ENCODE measurements around the gene CLTC.
"Not testable (repeated sequence)": the region's sequence is repeated elsewhere in the genome, so short reads cannot be mapped to it uniquely, and the experiment has no call there.

Gene CLTC

DNA sequence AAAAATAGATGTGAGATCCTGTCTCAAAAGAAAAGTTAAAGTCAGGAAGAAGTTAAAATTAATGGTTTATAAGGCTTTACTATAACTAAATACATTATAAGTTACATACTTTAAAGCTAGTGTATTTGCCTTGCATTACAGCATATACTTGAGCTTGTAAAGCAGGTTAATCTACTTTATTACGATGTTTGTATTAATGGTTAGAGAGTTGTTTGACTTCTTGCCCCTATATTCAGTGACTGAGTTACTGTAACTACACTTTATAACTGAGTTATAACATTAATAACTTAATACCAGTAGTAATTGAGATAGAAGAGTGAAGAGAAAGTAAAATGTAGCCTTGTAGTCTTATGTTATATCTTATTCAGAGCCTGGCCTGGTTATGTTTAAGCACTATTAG lies 22.9 kb downstream of the CLTC start:
- H3K36me3 ChIP-seq (replicated peaks) = peaks cover 41% of the 10 kb centered on the region
- no peaks in the 10 kb centered on the region for H3K27me3 ChIP-seq (ENCODE audit: low read depth)
- in situ Hi-C loops (cut with MboI; ENCODE audit: low sequenced_read_pairs) = no loop called here
- H3K4me3 ChIP-seq = no peak overlapping the region
- DNase-seq (ENCODE audit: low spot score in 2 of 2) = no peak
- no peaks in the 10 kb centered on the region; the same call in 1 of the 2 replicates for H3K4me1 ChIP-seq
- no peaks in the 10 kb centered on the region for H3K9me3 ChIP-seq

DNA sequence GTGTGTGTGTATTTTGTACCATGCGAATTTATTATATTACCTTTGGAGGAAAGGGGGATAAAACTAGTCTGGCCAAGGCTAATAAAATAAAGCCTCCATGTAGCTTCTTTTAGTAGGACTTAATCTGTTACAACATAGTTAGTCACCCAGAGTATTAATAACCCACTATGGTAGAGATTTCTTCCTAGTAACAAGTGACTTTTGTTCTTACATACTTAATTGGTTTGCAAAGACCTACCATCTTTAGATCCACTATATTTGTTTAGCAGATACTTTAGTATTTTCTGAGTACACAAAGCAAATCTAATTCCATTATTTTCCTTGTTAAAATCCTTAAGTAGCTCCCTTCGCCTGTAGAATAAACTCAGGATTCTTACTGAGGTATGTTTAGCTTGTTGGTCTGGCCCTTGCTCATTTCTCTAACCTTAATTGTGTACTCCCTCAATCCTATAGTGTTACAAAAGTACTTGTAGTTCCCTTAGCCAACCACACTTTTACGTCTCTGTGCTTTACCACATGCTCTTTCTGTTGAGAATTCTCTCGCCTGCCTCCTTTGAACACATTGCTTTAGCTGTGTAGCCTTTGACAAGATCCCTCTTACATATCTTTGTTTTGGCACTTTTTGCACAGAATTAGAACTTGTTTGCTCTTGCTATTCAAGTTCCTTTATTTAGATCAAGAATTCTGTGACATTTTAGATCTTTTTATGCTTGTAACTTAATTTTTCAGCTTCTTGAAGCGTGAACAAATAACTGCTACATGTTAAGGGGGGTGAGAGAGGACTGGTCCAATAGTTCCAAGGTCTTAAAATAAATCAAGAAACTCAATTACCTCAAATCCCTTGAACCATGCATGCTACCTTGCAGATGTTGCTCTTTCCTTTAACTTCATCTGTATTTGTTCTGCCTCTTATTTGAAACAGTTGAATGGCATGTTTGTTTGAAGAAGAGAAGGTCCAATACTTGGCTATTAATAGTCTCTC lies 23.8 kb downstream of the CLTC start:
- no peak for DNase-seq (ENCODE audit: low spot score in 2 of 2)
- H3K9me3 ChIP-seq = no peaks in the 10 kb centered on the region
- no peak overlapping the region for H3K4me3 ChIP-seq
- H3K36me3 ChIP-seq (replicated peaks) = peaks cover 49% of the 10 kb centered on the region
- H3K4me1 ChIP-seq = no peaks in the 10 kb centered on the region; the same call in 1 of the 2 replicates
- in situ Hi-C loops (cut with MboI; ENCODE audit: low sequenced_read_pairs) = no loop called here
- H3K27me3 ChIP-seq (ENCODE audit: low read depth) = no peaks in the 10 kb centered on the region

DNA sequence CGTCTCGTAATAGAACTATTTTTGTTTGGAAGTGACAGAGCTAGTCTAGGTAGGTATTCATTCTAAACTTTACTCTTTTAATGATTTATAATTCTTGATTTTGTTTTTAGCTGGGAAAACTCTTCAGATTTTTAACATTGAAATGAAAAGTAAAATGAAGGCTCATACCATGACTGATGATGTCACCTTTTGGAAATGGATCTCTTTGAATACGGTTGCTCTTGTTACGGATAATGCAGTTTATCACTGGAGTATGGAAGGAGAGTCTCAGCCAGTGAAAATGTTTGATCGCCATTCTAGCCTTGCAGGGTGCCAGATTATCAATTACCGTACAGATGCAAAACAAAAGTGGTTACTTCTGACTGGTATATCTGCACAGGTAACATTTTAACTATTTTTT lies 27.6 kb downstream of the CLTC start:
- no peak overlapping the region for H3K4me3 ChIP-seq
- no peaks in the 10 kb centered on the region for H3K9me3 ChIP-seq
- no peak for DNase-seq (ENCODE audit: low spot score in 2 of 2)
- peaks cover 82% of the 10 kb centered on the region for H3K36me3 ChIP-seq (replicated peaks)
- H3K27me3 ChIP-seq (ENCODE audit: low read depth) = no peaks in the 10 kb centered on the region
- in situ Hi-C loops (cut with MboI; ENCODE audit: low sequenced_read_pairs) = no loop called here
- H3K4me1 ChIP-seq = no peaks in the 10 kb centered on the region; the same call in 1 of the 2 replicates

DNA sequence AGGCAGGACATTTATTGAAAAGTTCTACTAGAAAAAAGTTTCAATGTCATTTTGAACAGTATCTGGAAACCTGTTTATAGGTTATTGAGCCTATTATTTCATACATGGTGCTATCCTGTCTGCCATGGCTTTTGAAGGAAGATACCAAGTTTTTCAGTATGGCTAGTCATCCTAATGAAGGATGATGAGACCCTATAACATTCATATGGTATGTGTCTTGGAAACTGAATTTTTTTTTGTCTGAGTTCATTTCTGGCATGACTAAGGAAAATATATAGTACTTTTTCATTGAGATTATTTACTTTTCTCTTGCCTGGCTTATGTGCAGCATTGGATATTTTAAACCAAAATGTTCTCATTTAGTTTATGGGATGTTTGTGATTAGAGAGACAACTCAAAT lies 30.2 kb downstream of the CLTC start:
- in situ Hi-C loops (cut with MboI; ENCODE audit: low sequenced_read_pairs) = no loop called here
- DNase-seq (ENCODE audit: low spot score in 2 of 2) = no peak
- Histone ChIP-seq H3K36me3 (replicated peaks) (peaks cover 88% of the 10 kb centered on the region), H3K9me3 (no peaks in the 10 kb centered on the region), H3K4me3 (no peak overlapping the region), H3K27me3 (ENCODE audit: low read depth) (no peaks in the 10 kb centered on the region), H3K4me1 (no peaks in the 10 kb centered on the region)

DNA sequence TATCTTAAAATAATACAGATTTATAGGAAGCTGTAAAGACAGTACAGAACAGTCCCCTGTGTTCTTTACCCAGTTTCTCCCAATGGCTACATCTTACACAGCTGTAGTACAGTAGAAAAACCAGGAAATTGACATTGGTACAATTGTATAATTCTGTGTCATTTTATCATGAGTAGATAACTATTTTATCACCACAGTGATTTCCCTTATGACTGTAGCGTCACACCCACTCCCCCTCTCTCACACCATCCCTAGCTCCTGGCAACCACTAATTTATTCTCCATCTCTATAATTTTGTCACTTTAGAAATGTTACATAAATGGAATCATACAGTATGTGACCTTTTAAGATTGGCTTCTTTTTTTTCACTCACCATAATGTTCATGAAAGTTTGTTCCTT lies 30.9 kb downstream of the CLTC start:
- DNase-seq (ENCODE audit: low spot score in 2 of 2) = no peak
- in situ Hi-C loops (cut with MboI; ENCODE audit: low sequenced_read_pairs) = no loop called here
- H3K27me3 ChIP-seq (ENCODE audit: low read depth) = no peaks in the 10 kb centered on the region
- peaks cover 88% of the 10 kb centered on the region for H3K36me3 ChIP-seq (replicated peaks)
- H3K4me3 ChIP-seq = no peak overlapping the region
- no peaks in the 10 kb centered on the region for H3K9me3 ChIP-seq
- H3K4me1 ChIP-seq = no peaks in the 10 kb centered on the region

DNA sequence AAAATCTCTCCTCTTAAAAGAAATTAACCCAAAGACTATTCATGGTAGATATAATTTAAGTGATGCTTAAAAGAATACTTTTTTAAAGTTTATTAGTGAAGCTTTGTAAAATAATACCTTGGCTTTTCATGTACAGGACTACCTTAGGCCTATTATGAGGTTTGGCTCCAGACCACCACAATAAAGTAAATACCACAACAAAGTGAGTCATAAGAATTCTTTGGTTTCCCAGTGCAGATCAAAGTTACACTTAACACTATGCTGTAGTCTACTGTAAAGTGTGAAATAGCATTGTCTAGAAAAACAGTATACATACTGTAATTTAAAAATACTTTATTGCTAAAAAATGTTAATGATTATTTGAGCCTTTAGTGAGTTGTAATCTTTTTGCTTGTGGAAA lies 31.7 kb downstream of the CLTC start:
- H3K4me1 ChIP-seq = no peaks in the 10 kb centered on the region
- no peak overlapping the region for H3K4me3 ChIP-seq
- DNase-seq (ENCODE audit: low spot score in 2 of 2) = no peak
- no peaks in the 10 kb centered on the region for H3K27me3 ChIP-seq (ENCODE audit: low read depth)
- no peaks in the 10 kb centered on the region for H3K9me3 ChIP-seq
- in situ Hi-C loops (cut with MboI; ENCODE audit: low sequenced_read_pairs) = no loop called here
- peaks cover 91% of the 10 kb centered on the region for H3K36me3 ChIP-seq (replicated peaks)

DNA sequence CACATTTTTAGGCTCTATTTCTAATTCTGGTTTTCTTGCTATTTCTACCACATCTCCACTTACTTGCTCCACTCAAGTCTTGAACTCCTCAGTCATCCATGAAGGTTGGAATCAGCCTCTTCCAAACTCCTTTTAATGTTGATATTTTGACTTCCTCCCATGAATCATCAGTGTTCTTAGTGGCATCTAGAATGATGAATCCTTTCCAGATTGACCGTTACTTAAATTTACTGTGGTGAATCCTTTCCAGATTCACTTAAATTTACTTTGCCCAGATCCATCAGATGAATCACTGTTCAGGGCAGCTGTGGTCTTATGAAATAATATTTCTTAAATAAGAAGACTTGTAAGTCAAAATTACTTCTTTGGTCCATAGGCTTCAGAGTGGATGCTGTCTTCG lies 32.4 kb downstream of the CLTC start:
- Histone ChIP-seq H3K36me3 (replicated peaks) (peaks cover 90% of the 10 kb centered on the region), H3K9me3 (no peaks in the 10 kb centered on the region), H3K27me3 (ENCODE audit: low read depth) (no peaks in the 10 kb centered on the region)

DNA sequence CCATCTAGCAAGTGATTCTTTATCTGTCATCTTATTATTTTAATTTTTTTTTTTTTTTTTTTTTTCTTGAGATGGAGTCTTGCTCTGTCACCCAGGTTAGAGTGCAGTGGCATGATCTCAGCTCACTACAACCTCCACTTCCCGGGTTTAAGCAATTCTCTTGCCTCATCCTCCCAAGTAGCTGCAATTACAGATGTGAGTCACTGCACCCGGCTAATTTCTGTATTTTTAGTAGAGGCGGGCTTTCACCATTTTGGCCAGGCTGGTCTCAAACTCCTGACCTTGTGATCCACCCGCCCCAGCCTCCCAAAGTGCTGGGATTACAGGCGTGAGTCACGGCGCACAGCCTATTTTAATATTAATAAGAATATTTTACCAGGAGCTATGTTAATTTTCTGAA lies 36.9 kb downstream of the CLTC start:
- H3K4me1 ChIP-seq; DNase-seq (ENCODE audit: low spot score in 2 of 2); H3K27me3 ChIP-seq (ENCODE audit: low read depth); H3K9me3 ChIP-seq; H3K4me3 ChIP-seq; in situ Hi-C loops (cut with MboI; ENCODE audit: low sequenced_read_pairs): not testable (repeated sequence)
- peaks cover 83% of the 10 kb centered on the region for H3K36me3 ChIP-seq (replicated peaks)

More for the DNA sequence above, 32.4 kb downstream of the CLTC start:
- H3K4me1 ChIP-seq = no peaks in the 10 kb centered on the region
- no peak for DNase-seq (ENCODE audit: low spot score in 2 of 2)
- no peak overlapping the region for H3K4me3 ChIP-seq
- in situ Hi-C loops (cut with MboI; ENCODE audit: low sequenced_read_pairs) = no loop called here

DNA sequence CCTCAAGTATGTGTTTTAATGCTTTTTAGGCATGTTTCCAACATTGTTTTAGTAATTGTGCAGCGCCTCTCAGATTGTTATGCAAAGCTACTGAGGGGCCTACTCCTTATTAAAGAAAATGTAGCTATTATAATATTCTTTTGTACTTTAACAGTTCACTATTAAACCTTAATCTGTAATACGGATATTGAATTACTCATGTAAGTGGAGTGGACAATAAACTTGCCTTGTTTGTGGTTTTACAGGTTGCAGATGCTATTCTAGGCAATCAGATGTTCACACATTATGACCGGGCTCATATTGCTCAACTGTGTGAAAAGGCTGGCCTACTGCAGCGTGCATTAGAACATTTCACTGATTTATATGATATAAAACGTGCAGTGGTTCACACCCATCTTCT lies 46.5 kb downstream of the CLTC start:
- in situ Hi-C loops (cut with MboI; ENCODE audit: low sequenced_read_pairs) = no loop called here
- H3K4me3 ChIP-seq = no peak overlapping the region
- H3K27me3 ChIP-seq (ENCODE audit: low read depth) = no peaks in the 10 kb centered on the region
- H3K36me3 ChIP-seq (replicated peaks) = peaks cover 64% of the 10 kb centered on the region
- no peaks in the 10 kb centered on the region for H3K9me3 ChIP-seq
- DNase-seq (ENCODE audit: low spot score in 2 of 2) = peak; percentile 52 to 95
- H3K4me1 ChIP-seq = peaks cover 24% of the 10 kb centered on the region

DNA sequence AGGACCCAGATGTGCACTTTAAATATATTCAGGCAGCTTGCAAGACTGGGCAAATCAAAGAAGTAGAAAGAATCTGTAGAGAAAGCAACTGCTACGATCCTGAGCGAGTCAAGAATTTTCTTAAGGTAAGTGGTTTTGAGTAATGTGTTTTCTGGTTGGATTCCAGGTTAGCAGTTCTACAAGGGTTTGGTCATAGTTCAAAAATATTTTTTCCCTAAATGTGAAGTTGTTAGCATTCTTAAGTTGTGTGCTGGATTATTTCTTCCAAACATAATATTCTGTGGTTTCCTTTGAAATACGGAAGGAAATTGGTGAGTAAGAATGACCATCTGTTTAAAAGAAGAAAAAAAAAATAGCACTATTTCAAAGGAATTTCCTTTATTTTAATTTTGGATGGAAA lies 49.1 kb downstream of the CLTC start:
- Histone ChIP-seq H3K9me3 (no peaks in the 10 kb centered on the region), H3K4me3 (no peak overlapping the region), H3K27me3 (ENCODE audit: low read depth) (no peaks in the 10 kb centered on the region), H3K36me3 (replicated peaks) (peaks cover 55% of the 10 kb centered on the region), H3K4me1 (peaks cover 24% of the 10 kb centered on the region)
- no peak for DNase-seq (ENCODE audit: low spot score in 2 of 2)
- in situ Hi-C loops (cut with MboI; ENCODE audit: low sequenced_read_pairs) = no loop called here

DNA sequence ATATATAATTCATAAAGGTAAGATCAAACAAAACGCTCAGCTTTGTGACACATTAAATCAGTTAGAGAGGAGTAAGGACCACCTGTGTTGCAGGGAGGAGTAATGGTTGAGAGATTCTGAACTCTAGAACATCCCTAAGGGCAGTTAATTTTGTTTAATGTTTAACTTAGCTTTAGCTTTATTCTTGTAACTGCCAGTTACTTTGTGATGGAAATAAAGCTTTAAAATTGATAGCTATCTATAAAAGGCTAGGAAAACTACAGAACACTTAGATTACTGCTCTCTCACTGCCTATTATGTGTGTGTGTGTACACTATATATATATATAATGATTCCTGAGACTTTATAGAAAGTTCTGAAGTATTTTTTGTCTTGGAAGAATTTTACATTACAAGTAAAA lies 49.7 kb downstream of the CLTC start:
- Histone ChIP-seq H3K4me1 (peaks cover 24% of the 10 kb centered on the region), H3K36me3 (replicated peaks) (peaks cover 58% of the 10 kb centered on the region), H3K27me3 (ENCODE audit: low read depth) (no peaks in the 10 kb centered on the region), H3K4me3 (no peak overlapping the region), H3K9me3 (no peaks in the 10 kb centered on the region)
- in situ Hi-C loops (cut with MboI; ENCODE audit: low sequenced_read_pairs) = no loop called here
- DNase-seq (ENCODE audit: low spot score in 2 of 2) = peak in 1 of 2 experiments; percentile 91

DNA sequence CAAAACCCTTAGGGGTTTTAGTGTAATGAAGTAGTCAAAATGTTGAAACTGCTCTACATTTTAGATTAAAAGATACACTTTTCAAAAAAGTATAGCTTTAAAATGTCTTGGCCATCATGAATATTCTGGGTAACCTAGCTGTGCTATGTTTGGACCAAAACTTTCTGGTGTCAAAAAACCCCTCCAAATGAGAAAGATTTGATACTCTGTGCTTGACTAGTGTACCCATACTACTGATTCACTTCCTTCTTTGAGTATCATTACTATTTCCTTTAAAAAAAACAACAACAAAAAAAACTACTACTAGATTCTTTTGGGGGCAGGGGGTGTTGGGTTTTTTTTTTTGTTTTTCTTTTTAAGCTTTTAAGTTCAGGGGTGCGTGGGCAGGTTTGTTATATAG lies 50.2 kb downstream of the CLTC start:
- Histone ChIP-seq H3K4me3 (no peak overlapping the region), H3K36me3 (replicated peaks) (peaks cover 58% of the 10 kb centered on the region), H3K27me3 (ENCODE audit: low read depth) (no peaks in the 10 kb centered on the region), H3K4me1 (peaks cover 24% of the 10 kb centered on the region), H3K9me3 (no peaks in the 10 kb centered on the region)
- in situ Hi-C loops (cut with MboI; ENCODE audit: low sequenced_read_pairs) = no loop called here
- no peak for DNase-seq (ENCODE audit: low spot score in 2 of 2)

DNA sequence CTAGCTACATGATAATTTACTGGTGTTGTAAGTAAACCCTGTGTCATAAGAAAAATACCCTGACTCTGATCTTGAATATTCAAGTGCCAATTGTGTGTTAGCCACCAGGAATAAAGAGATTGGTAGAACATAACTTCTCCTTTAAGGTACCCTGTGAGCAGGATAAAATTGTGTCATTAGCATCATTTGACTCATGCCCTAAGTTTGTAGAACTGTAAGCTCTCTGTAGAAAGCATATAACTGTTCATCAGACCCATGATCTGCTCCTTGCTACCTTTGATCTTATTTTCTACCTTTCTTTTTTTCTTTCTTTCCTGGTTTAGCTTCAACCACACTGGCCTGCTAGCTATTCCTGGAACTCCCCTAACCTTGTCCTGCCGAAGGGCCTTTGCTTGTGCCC lies 51.7 kb downstream of the CLTC start:
- Histone ChIP-seq H3K36me3 (replicated peaks) (peaks cover 68% of the 10 kb centered on the region), H3K4me1 (peaks cover 18% of the 10 kb centered on the region), H3K9me3 (no peaks in the 10 kb centered on the region), H3K27me3 (ENCODE audit: low read depth) (no peaks in the 10 kb centered on the region), H3K4me3 (no peak overlapping the region)
- in situ Hi-C loops (cut with MboI; ENCODE audit: low sequenced_read_pairs) = no loop called here
- no peak for DNase-seq (ENCODE audit: low spot score in 2 of 2)

DNA sequence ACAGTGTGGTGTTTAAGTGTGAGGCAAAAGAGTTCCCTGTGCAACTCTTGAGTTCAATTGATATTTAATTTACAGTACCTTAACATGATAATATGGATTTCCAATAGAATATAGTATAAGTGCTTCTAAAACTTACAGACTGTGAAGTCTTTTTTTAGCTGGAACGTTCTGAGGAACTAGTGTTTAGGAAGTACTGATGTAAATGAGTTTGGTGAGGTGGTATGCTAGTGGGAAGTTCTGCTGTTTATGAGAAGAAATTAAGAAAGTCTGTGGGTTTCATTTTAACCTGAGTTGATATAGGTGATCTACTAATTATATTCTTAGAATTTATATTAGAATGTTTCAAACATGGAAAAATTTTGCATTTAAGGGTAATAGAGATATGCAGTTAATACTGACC lies 55.5 kb downstream of the CLTC start:
- peaks cover 85% of the 10 kb centered on the region for H3K36me3 ChIP-seq (replicated peaks)
- H3K4me3 ChIP-seq = no peak overlapping the region
- no peak for DNase-seq (ENCODE audit: low spot score in 2 of 2)
- no peaks in the 10 kb centered on the region for H3K4me1 ChIP-seq
- no peaks in the 10 kb centered on the region for H3K9me3 ChIP-seq
- in situ Hi-C loops (cut with MboI; ENCODE audit: low sequenced_read_pairs) = no loop called here
- H3K27me3 ChIP-seq (ENCODE audit: low read depth) = no peaks in the 10 kb centered on the region
